Mesodermal cell (in vitro differentiated cells): ENCODE measurements around the gene BRCA1.

Experiments used
- H3K27ac ChIP-seq: 2 replicates; pipeline ENCODE4 v1.7.0; 2013; ENCODE audit warnings: mild to moderate bottlenecking, low read depth, low read length, moderate library complexity; ENCODE audit not compliant: severe bottlenecking
- H3K36me3 ChIP-seq: 2 replicates; pipeline ENCODE4 v1.7.1; 2013; ENCODE audit warnings: mild to moderate bottlenecking, low read length, moderate library complexity; ENCODE audit not compliant: control insufficient read depth, insufficient read depth
- H3K4me1 ChIP-seq: one replicate; pipeline ENCODE4 v1.7.1; 2013; ENCODE audit warnings: mild to moderate bottlenecking, low read length; ENCODE audit not compliant: insufficient read depth, control insufficient read depth, poor library complexity, severe bottlenecking
- H3K4me3 ChIP-seq: 2 replicates; pipeline ENCODE4 v1.7.0; 2013; ENCODE audit warnings: low read length, control low read depth, mild to moderate bottlenecking; ENCODE audit not compliant: insufficient read depth, poor library complexity, severe bottlenecking; ENCODE audit errors: extremely low read depth
- H3K9me3 ChIP-seq: 2 replicates; pipeline ENCODE4 v1.7.1; 2013; ENCODE audit warnings: mild to moderate bottlenecking, low read length, moderate library complexity; ENCODE audit not compliant: control insufficient read depth
- WGBS, 2 experiments: methylation state at CpG; one replicate each; pipeline ENCODE4 v1.1.5; 2013; ENCODE audit warnings: missing lambda C conversion rate in 2 of 2; ENCODE audit not compliant: insufficient coverage in 2 of 2; 5-methylcytosine and 5-hydroxymethylcytosine counted together

BRCA1 gene

DNA sequence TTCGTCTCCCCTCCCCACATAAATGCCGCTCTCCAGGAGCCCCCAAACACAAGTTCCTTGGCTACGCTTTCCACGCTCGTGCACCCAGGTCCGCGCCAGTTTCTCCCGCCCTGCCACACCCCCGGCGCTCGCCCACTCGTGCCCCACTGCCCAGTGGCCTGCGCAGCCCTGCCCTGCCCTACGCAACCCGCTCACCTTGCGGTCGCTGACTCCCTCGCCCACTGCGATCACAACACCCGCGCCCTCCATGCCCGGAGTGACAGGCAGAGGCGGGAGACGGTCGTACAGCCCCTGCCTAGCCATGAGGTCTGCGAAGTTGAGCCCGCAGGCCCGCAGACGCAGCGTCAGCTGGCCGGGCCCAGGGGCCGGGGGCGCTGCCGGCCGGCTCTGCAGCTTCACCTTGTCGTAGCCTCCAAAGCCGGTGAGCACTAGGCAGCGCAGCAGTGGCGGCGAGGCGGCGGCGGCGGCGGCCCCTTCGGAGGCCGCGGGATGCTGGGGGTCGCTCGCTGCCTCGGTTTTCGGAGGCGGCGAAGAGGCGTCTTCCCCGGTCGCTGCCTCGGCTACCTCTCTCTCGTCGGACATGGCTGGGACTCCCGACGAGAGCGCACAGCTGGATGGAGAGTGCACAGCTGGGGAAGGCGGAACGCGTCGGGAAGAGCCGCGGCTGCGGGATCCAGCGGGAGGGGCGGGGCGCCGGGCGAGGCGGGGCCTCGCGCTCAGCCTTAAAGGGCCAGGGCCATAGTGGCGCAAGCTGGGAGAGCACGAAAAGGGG is 103.2 kb downstream of the BRCA1 start, which contains the start of gene VAT1:
Gene VAT1, minus strand, starts transcription at position 645 of the 772 bp plus-strand sequence. Its CDS starts 63 bp downstream, at position 582.
- Histone ChIP-seq H3K27ac (peak within 1 kb of the TSS; percentile 91), H3K4me3 (peak within 1 kb of the TSS; percentile 98), H3K4me1 (peaks cover 28% of the 10 kb centered on the region), H3K36me3 (peaks cover 32% of the 10 kb centered on the region), H3K9me3 (no peaks in the 10 kb centered on the region)
- 0% methylated on average over 67 to 74 of the region's 80 CpGs for WGBS, 2 experiments

DNA sequence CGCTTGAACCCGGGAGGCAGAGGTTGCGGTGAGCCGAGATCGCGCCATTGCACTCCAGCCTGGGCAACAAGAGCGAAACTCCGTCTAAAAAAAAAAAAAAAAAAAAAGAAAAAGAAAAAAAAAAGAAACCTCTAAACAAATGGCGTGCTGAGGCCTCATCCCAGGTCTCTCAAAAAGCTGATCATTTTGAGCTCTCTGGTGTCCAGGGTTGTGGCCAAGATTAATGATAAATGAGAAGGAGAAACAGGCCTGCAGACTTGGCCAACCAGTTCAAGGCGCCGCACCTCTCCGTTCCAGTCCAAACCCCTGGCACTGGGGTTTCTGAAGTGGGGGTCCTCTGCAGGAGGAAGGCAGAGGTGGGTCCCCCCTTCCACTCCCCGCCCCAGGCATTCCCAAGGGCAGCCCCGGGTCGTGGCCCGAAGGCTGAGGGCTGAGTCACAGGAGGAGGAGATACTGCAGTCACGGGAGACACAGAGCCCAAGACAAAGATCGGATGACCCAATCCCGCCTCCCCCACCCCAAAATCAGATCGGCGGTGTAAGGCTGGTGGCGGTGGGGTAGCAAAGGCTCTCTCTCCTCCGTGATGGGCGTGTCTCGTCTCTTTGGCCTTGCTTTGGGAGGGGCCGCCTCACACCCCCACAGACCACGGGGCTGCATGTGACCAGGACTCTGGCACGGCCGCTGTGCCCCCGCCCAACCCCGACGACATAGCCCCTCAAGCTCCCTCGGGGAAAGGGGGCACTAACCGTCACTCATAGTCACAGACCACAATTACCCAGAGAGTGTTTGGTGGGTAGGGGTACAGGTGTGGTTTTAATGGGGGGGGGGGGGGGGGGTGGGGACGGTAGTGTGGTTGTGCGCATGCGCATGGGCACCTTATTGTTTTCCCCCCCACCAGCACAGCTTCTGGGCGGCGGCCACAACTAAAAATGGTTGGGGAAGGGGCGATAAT is 104.1 kb downstream of the BRCA1 start:
- Histone ChIP-seq H3K4me3 (peak overlapping the region; percentile 98), H3K4me1 (peaks cover 32% of the 10 kb centered on the region), H3K36me3 (peaks cover 40% of the 10 kb centered on the region), H3K27ac (peak overlapping the region; percentile 91), H3K9me3 (no peaks in the 10 kb centered on the region)
- WGBS, 2 experiments = 3 to 12% methylated on average over 8 to 10 of the region's 40 CpGs

DNA sequence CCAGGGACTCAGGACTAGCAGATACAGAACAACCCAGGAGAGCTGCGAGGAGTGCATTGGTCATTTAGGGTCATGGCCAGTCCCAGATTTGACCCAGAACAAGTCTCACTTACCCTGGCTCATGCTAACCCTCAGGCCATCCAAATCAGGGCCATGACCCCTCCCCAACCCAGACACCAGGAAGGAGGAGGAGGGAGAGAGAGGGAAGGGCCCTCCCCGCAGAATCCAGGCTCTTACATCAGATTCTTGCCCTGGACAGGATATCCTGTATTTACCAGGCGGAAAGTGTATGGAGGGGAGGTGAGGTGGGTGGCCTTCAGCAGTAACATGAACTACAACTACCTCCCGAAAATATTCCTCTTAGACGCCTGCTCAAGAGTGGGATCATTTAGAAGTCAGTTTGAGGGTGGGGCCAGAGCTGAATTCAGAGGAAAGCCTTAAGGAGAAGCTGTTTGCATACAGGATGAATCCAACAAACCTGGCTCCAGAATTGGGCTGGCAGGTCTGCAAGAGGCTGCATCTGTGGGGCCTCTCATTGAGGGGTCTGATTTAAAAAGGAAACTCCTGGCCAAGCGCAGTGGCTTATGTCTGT is 105.0 kb downstream of the BRCA1 start:
- 80 to 92% methylated on average over 1 to 2 of the region's 6 CpGs for WGBS, 2 experiments
- H3K36me3 ChIP-seq = peaks cover 50% of the 10 kb centered on the region
- peak overlapping the region; percentile 98 for H3K4me3 ChIP-seq
- H3K9me3 ChIP-seq = no peaks in the 10 kb centered on the region
- H3K27ac ChIP-seq = peak overlapping the region; percentile 64
- peaks cover 42% of the 10 kb centered on the region for H3K4me1 ChIP-seq

DNA sequence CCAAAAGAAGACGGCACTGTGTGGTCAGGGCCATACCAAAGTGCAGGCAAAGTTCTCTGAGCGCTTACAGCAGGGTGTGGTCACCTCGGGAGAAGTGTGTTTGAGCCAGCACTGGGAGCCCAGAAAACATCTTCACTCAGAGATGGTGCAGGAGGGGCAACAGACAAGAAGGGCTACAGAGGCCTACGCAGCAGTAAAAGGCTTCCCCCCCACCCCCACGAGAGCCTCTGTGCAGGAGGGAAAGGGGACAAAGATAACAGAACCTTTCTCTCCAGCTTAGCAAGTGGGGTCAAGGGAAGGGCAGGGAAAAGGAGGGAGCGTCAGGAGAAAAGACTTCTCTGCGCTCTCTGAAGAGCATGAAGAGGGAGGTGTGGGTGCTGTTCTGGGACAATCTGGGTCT is 105.7 kb downstream of the BRCA1 start:
- Histone ChIP-seq H3K4me1 (peaks cover 49% of the 10 kb centered on the region), H3K27ac (peak overlapping the region; percentile 64), H3K4me3 (peak overlapping the region; percentile 98), H3K9me3 (no peaks in the 10 kb centered on the region), H3K36me3 (peaks cover 57% of the 10 kb centered on the region)
- 90% methylated on average over 2 to 5 of the region's 7 CpGs for WGBS, 2 experiments

DNA sequence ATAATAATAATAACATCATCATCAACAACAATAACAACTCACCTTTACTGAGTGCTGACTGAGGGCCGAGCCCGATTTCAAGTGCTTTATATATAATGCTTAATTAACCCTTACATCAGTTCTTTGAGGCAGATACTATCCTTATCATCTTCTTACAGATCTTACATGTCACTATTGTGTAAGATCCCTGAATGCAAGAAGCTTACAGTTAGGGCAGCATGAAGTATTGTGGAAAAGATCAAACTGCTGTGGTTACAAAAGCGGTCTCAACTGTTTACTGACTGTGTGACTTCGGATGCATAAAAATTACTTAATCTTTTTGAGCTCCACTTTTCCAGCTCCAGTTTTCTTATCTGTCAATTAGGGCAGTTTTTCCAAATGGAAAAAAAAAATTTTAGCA is 106.2 kb downstream of the BRCA1 start:
- no peaks in the 10 kb centered on the region for H3K9me3 ChIP-seq
- H3K4me3 ChIP-seq = peak overlapping the region; percentile 98
- 100% methylated on average over 2 of the region's 4 CpGs for WGBS, 2 experiments
- H3K36me3 ChIP-seq = peaks cover 58% of the 10 kb centered on the region
- H3K4me1 ChIP-seq = peaks cover 51% of the 10 kb centered on the region
- H3K27ac ChIP-seq = no peak overlapping the region

DNA sequence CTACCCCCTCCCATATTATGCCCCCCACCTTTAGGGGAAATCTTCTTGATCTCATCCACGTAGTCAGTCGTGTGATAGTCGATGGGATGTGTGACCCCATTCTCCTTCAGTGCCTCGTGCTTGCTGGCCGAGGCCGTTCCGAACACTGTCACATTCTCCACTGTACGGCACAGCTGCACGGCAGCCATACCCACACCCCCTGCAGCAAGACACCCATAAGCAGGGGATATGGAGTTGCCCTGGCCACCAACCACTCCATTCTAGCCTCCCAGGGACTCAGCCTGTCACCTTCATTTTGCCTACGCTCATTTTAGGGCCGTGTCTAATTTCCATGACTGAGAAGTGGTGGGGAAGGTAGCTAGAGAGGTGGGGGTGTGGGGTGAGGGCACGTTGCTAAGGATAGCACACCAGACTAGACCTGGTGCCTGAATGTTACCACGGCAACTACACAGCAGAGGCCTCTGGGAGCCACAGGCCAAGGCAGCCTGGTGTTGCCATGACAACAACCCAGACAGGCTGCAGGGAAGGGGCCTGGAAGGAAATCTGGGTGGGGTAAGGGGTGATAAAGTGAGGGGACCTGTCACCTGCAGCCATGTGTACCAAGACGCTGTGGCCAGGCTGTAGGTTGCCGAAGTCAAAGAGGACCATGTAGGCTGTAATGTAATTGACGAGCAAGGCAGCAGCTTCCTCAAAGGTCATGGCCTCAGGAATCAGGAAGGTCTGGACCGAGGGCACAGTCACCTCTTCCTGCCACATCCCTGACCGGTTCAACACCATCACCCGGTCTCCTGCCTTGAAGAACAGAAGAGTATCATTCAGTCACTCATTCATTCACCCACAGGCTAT is 106.9 kb downstream of the BRCA1 start:
- H3K9me3 ChIP-seq = no peaks in the 10 kb centered on the region
- peaks cover 58% of the 10 kb centered on the region for H3K36me3 ChIP-seq
- WGBS, 2 experiments = 83 to 87% methylated on average over 15 to 16 of the region's 19 CpGs
- no peak overlapping the region for H3K4me3 ChIP-seq
- peak overlapping the region; percentile 62 for H3K27ac ChIP-seq
- peaks cover 51% of the 10 kb centered on the region for H3K4me1 ChIP-seq

DNA sequence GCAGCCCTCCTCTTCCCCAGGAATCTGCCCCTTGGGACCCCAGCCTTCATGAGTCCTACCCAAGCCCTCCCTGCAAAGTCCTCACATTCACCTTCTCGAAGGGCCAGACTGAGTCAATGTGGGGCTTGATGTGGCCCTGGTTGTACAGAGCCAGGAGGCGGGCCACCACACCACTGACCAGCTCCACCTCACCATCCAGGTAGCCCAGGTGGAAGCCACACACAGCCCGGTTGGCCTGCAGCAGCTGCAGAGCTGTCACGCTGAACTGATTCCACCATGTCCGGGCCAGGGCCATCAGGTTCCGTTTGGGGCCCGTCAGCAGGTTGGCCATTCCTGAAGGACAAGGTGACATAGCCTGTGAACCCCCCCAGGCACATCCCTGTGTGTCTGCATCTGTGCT is 108.9 kb downstream of the BRCA1 start:
- H3K4me1 ChIP-seq = peaks cover 51% of the 10 kb centered on the region
- no peaks in the 10 kb centered on the region for H3K9me3 ChIP-seq
- WGBS, 2 experiments = 97 to 99% methylated on average over 6 of the region's 7 CpGs
- H3K36me3 ChIP-seq = peaks cover 58% of the 10 kb centered on the region
- H3K4me3 ChIP-seq = no peak overlapping the region
- H3K27ac ChIP-seq = no peak overlapping the region

DNA sequence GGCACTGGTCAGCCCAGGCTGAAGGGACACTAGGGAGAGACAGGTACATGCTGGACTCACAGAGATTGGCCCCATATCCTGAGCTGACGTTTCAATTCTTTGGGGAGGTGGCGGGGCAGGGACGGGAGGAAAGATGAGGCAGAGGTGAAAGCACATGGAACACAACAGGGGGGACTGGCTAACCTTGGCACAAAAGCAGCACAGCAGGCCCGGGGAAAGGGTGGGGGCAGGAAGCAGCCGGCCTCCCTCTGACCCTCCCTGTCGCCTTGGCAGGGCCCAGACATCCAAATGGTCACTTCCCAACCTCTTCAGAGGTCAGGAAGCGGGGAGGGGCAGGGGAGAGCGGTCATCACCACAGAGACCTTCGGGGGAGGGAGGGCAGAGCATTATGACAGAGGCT is 109.6 kb downstream of the BRCA1 start:
- Histone ChIP-seq H3K36me3 (peaks cover 57% of the 10 kb centered on the region), H3K27ac (no peak overlapping the region), H3K4me3 (no peak overlapping the region), H3K4me1 (peaks cover 52% of the 10 kb centered on the region), H3K9me3 (no peaks in the 10 kb centered on the region)
- WGBS, 2 experiments = 57 to 79% methylated on average over 7 to 8 of the region's 9 CpGs

DNA sequence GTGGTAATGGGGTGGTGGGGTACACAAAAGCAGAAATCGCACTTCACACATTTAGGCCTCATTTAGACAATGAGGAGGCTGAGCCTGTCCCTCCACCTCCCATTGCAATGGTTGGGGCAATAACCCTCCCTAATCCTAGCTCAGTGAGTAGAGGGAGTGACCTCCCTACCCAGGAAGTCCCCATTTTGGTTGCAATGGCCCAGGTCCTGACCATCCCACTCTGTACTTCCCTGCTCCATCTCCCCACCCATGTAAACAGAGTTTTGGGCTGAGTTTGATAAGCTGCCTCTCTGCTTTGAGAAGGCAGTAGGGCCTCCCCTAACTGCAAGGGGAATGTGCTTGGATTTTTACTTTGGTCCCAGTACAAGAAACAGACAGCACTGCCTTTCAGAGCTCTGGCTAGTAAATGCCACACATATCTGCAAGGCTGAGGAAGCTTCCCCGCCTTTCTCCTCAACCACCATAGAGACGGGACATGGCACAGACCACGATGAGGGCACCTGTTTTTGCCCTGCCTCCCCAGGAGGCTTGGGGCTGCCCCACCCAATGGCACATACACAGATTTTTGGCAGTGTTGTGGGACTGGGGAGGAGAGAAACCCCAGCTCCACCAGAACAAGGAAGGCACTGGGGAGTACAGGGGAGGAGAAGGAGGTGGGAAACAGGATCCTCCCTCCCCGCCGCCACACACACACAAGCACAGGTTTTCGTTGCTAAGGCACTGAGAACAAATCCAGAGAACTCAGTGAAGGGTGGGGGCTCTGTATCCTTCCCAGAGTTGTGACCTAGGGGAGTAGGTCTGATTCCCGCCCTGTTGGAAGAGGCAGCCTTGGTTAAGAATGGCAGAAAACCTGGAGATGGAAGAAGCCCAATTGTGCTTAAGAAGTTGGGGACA is 110.3 kb downstream of the BRCA1 start:
- Histone ChIP-seq H3K4me1 (peaks cover 49% of the 10 kb centered on the region), H3K27ac (peak overlapping the region; percentile 64), H3K4me3 (no peak overlapping the region), H3K9me3 (no peaks in the 10 kb centered on the region), H3K36me3 (peaks cover 53% of the 10 kb centered on the region)
- 85 to 96% methylated on average over 2 to 3 of the region's 8 CpGs for WGBS, 2 experiments
